ENCODE results near the gene GTPBP2. TPM values are rescaled to one million over a fixed set of nuclear protein-coding genes. Genes with fewer than 3 reads are reported as not detected.

GTPBP2 gene
- total RNA-seq, 1 experiment from 2014 or later, result 277 TPM

DNA sequence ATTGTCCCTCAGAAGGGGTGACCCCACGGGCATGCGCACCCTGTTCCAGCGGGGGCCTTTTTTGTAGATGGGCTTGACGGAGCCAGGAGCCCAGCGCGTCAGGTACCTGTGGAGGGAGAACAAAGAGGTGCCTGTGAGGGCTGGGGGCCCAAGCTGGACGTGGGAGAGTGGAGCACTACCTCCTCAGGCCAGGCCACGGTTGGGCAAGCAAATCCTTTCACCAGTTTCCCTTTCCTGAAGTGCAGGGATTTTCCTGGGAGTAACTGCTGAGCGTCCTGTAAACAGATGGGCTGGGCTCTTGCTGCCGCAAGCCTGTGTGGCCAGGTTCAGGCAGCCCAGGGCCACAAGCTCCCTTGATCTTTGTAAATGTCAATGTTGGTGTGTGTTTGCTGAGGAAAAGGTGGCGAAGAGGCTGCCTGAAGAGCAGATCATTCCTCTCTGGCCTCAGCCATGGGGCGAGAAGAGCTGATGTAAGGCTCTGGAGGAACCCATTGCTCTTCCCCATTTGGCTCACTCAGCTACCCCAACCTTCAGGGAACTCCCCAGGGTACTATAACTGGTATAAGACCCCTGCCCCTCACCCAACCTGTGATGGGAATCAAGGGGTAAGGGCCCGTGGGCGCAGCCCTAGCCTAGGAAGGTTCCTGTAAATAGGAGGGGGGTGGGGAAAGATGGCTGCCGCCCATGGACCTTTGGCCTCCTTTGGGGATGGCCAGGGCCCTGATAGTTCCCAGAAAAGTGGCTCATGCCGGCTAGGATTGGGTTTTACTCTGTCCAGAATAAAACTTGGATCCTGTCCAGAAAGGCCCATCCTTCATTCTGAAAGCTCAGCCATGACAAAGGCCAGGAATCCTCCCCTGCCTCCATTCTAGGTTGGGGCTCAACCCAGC, 43.0 kb upstream of the GTPBP2 start:
- ChIA-PET POLR2A (interaction anchor here (0.6 to 10.0 kb wide), 4 partner anchors 15 to 387 kb away, joined by 3 to 80 read pairs (median 3); partner anchors contain the start of genes MAD2L1BP and MRPS18A), CTCF (interaction anchor here (0.5 to 0.7 kb wide), 4 partner anchors 10 to 573 kb away, joined by 3 to 4 read pairs (median 3); no protein-coding TSS in a partner anchor)
- BruUV-seq (replicated peaks), result no TSS peak
- intact Hi-C loops (cut with micrococcal nuclease), result no loop called here
- H3K9me3 Mint-ChIP-seq (ENCODE audit: unreplicated experiment), result no peaks in the 10 kb centered on the region
- DNase-seq (ENCODE audit: unreplicated experiment), result no peak
- no peak for TF ChIP-seq CTCF (IDR thresholded peaks at IDR 0.05; ENCODE audit: unreplicated experiment)
- no peaks in the 10 kb centered on the region for H3K27me3 Mint-ChIP-seq (ENCODE audit: insufficient read depth, unreplicated experiment)
- no peak overlapping the region for H3K4me3 Mint-ChIP-seq (ENCODE audit: unreplicated experiment)
- H3K4me1 Mint-ChIP-seq (ENCODE audit: insufficient read depth, unreplicated experiment), result peaks cover 19% of the 10 kb centered on the region
- peaks cover 44% of the 10 kb centered on the region for H3K36me3 Mint-ChIP-seq (ENCODE audit: insufficient read depth, unreplicated experiment)
- no peak overlapping the region for H3K27ac Mint-ChIP-seq (ENCODE audit: low read depth, unreplicated experiment)

- BruUV-seq (replicated peaks), result TSS peak; percentile 25
- no peak for TF ChIP-seq CTCF (IDR thresholded peaks at IDR 0.05; ENCODE audit: unreplicated experiment)
Measured at GRCh38 chr6:43671011-43671800, 42.1 kb upstream of the GTPBP2 start.

DNA sequence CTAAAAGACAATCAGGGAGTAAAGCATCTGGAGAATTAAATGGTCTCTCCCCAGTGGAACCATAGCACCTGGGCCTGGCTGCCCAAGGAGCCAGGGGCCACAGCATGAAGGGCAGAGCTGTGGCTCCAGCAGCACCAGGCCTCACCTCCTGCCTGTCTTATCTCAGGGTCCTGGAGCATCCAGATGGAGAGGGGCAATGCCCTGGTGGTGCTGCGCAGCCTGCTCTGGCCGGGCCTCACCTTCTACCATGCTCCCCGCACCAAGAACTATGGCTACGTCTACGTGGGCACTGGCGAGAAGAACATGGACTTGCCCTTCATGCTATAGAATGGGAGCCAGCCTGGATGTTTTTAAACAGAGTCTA, 41.5 kb upstream of the GTPBP2 start:
- no peak overlapping the region for H3K4me3 Mint-ChIP-seq (ENCODE audit: unreplicated experiment)
- peaks cover 41% of the 10 kb centered on the region for H3K36me3 Mint-ChIP-seq (ENCODE audit: insufficient read depth, unreplicated experiment)
- no peaks in the 10 kb centered on the region for H3K27me3 Mint-ChIP-seq (ENCODE audit: insufficient read depth, unreplicated experiment)
- TF ChIP-seq CTCF (IDR thresholded peaks at IDR 0.05; ENCODE audit: unreplicated experiment), result no peak
- no peak for DNase-seq (ENCODE audit: unreplicated experiment)
- H3K4me1 Mint-ChIP-seq (ENCODE audit: insufficient read depth, unreplicated experiment), result peaks cover 23% of the 10 kb centered on the region
- intact Hi-C loops (cut with micrococcal nuclease), result no loop called here
- no peaks in the 10 kb centered on the region for H3K9me3 Mint-ChIP-seq (ENCODE audit: unreplicated experiment)
- CTCF ChIA-PET, result interaction anchor here (0.6 to 5.9 kb wide), 7 partner anchors 8 to 586 kb away, joined by 3 to 58 read pairs (median 8); partner anchors contain the start of gene VEGFA
- H3K27ac Mint-ChIP-seq (ENCODE audit: low read depth, unreplicated experiment), result no peak overlapping the region
- POLR2A ChIA-PET, result interaction anchor here (0.6 to 10.0 kb wide), 6 partner anchors 10 to 389 kb away, joined by 3 to 80 read pairs (median 5); partner anchors contain the start of gene MRPS18A
- no TSS peak for BruUV-seq (replicated peaks)

More at GRCh38 chr6:43671011-43671800, 42.1 kb upstream of the GTPBP2 start:
- Mint-ChIP-seq H3K27ac (ENCODE audit: low read depth, unreplicated experiment) (no peak overlapping the region), H3K4me1 (ENCODE audit: insufficient read depth, unreplicated experiment) (peaks cover 19% of the 10 kb centered on the region), H3K4me3 (ENCODE audit: unreplicated experiment) (no peak overlapping the region), H3K36me3 (ENCODE audit: insufficient read depth, unreplicated experiment) (peaks cover 46% of the 10 kb centered on the region), H3K9me3 (ENCODE audit: unreplicated experiment) (no peaks in the 10 kb centered on the region), H3K27me3 (ENCODE audit: insufficient read depth, unreplicated experiment) (no peaks in the 10 kb centered on the region)
- CTCF ChIA-PET, result interaction anchor here (0.6 to 2.2 kb wide), 4 partner anchors 8 to 585 kb away, joined by 3 to 13 read pairs (median 6); partner anchors contain the start of gene VEGFA
- no peak for DNase-seq (ENCODE audit: unreplicated experiment)
- POLR2A ChIA-PET, result interaction anchor here (1.0 to 10.0 kb wide), 5 partner anchors 11 to 388 kb away, joined by 3 to 80 read pairs (median 6); partner anchors contain the start of genes MAD2L1BP and MRPS18A
- intact Hi-C loops (cut with micrococcal nuclease), result no loop called here
